ENCODE data around the gene CHODL.
A peak's percentile ranks its signal among the peaks of the same experiment; 100 is the strongest.

The CHODL gene

GRCh38 chr21:18244671-18245463 is at the start of gene CHODL:
Gene CHODL, plus strand, starts transcription at chr21:18244833. Its CDS starts 391 bp downstream, at chr21:18245224.
- H3K4me3 ChIP-seq (ENCODE audit: low read depth in 1 of 2, low read length in 2 of 2): peak within 1 kb of the TSS; percentile 56 to 75
- H3K36me3 ChIP-seq (ENCODE audit: control insufficient read depth in 1 of 2, insufficient read depth in 2 of 2, low read length in 2 of 2): no peaks in the 10 kb centered on the region
- H3K27me3 ChIP-seq (ENCODE audit: low read depth, low read length): no peaks in the 10 kb centered on the region
- no peak within 1 kb of the TSS for H3K27ac ChIP-seq (ENCODE audit: low read length)
- no peaks in the 10 kb centered on the region for H3K9me3 ChIP-seq (ENCODE audit: control insufficient read depth in 1 of 2, low read length in 2 of 2)
- H3K4me1 ChIP-seq (ENCODE audit: control insufficient read depth in 1 of 2, insufficient read depth in 2 of 2, low read length in 2 of 2): peaks cover 0 to 12% of the 10 kb centered on the region in 2 donors

- no peaks in the 10 kb centered on the region for H3K9me3 ChIP-seq (ENCODE audit: control insufficient read depth in 1 of 2, low read length in 2 of 2)
- H3K27ac ChIP-seq (ENCODE audit: low read length): no peak overlapping the region
- no peaks in the 10 kb centered on the region for H3K27me3 ChIP-seq (ENCODE audit: low read depth, low read length)
Observed at GRCh38 chr21:18204931-18205330, 39.7 kb upstream of the CHODL start.

GRCh38 chr21:18218331-18218730 is 26.3 kb upstream of the CHODL start:
- Histone ChIP-seq H3K27me3 (ENCODE audit: low read depth, low read length) (no peaks in the 10 kb centered on the region), H3K4me1 (ENCODE audit: control insufficient read depth in 1 of 2, insufficient read depth in 2 of 2, low read length in 2 of 2) (no peaks in the 10 kb centered on the region), H3K27ac (ENCODE audit: low read length) (no peak overlapping the region)

More at GRCh38 chr21:18204931-18205330, 39.7 kb upstream of the CHODL start:
- Histone ChIP-seq H3K4me1 (ENCODE audit: control insufficient read depth in 1 of 2, insufficient read depth in 2 of 2, low read length in 2 of 2) (no peaks in the 10 kb centered on the region), H3K36me3 (ENCODE audit: control insufficient read depth in 1 of 2, insufficient read depth in 2 of 2, low read length in 2 of 2) (no peaks in the 10 kb centered on the region), H3K4me3 (ENCODE audit: low read depth in 1 of 2, low read length in 2 of 2) (no peak overlapping the region)

GRCh38 chr21:18220498-18220897 is 24.1 kb upstream of the CHODL start:
- Histone ChIP-seq H3K4me3 (ENCODE audit: low read depth in 1 of 2, low read length in 2 of 2) (no peak overlapping the region), H3K27me3 (ENCODE audit: low read depth, low read length) (no peaks in the 10 kb centered on the region), H3K9me3 (ENCODE audit: control insufficient read depth in 1 of 2, low read length in 2 of 2) (peaks cover 6 to 23% of the 10 kb centered on the region in 2 donors), H3K27ac (ENCODE audit: low read length) (no peak overlapping the region), H3K4me1 (ENCODE audit: control insufficient read depth in 1 of 2, insufficient read depth in 2 of 2, low read length in 2 of 2) (no peaks in the 10 kb centered on the region), H3K36me3 (ENCODE audit: control insufficient read depth in 1 of 2, insufficient read depth in 2 of 2, low read length in 2 of 2) (no peaks in the 10 kb centered on the region)

More at GRCh38 chr21:18218331-18218730, 26.3 kb upstream of the CHODL start:
- Histone ChIP-seq H3K4me3 (ENCODE audit: low read depth in 1 of 2, low read length in 2 of 2) (no peak overlapping the region), H3K9me3 (ENCODE audit: control insufficient read depth in 1 of 2, low read length in 2 of 2) (peaks cover 6 to 23% of the 10 kb centered on the region in 2 donors), H3K36me3 (ENCODE audit: control insufficient read depth in 1 of 2, insufficient read depth in 2 of 2, low read length in 2 of 2) (no peaks in the 10 kb centered on the region)

GRCh38 chr21:18222346-18222745 is 22.3 kb upstream of the CHODL start:
- no peak overlapping the region for H3K27ac ChIP-seq (ENCODE audit: low read length)
- H3K4me3 ChIP-seq (ENCODE audit: low read depth in 1 of 2, low read length in 2 of 2): peak overlapping the region in 1 of 2 donors; percentile 27
- no peaks in the 10 kb centered on the region for H3K36me3 ChIP-seq (ENCODE audit: control insufficient read depth in 1 of 2, insufficient read depth in 2 of 2, low read length in 2 of 2)
- no peaks in the 10 kb centered on the region for H3K27me3 ChIP-seq (ENCODE audit: low read depth, low read length)
- H3K9me3 ChIP-seq (ENCODE audit: control insufficient read depth in 1 of 2, low read length in 2 of 2): peaks cover 6 to 23% of the 10 kb centered on the region in 2 donors
- no peaks in the 10 kb centered on the region for H3K4me1 ChIP-seq (ENCODE audit: control insufficient read depth in 1 of 2, insufficient read depth in 2 of 2, low read length in 2 of 2)

- Histone ChIP-seq H3K4me1 (ENCODE audit: control insufficient read depth in 1 of 2, insufficient read depth in 2 of 2, low read length in 2 of 2) (no peaks in the 10 kb centered on the region), H3K27ac (ENCODE audit: low read length) (no peak overlapping the region), H3K9me3 (ENCODE audit: control insufficient read depth in 1 of 2, low read length in 2 of 2) (no peaks in the 10 kb centered on the region), H3K27me3 (ENCODE audit: low read depth, low read length) (no peaks in the 10 kb centered on the region), H3K4me3 (ENCODE audit: low read depth in 1 of 2, low read length in 2 of 2) (no peak overlapping the region), H3K36me3 (ENCODE audit: control insufficient read depth in 1 of 2, insufficient read depth in 2 of 2, low read length in 2 of 2) (no peaks in the 10 kb centered on the region)
Observed at GRCh38 chr21:18228060-18228739, 16.4 kb upstream of the CHODL start.

GRCh38 chr21:18235545-18235944 is 9.1 kb upstream of the CHODL start:
- no peaks in the 10 kb centered on the region for H3K9me3 ChIP-seq (ENCODE audit: control insufficient read depth in 1 of 2, low read length in 2 of 2)
- no peaks in the 10 kb centered on the region for H3K36me3 ChIP-seq (ENCODE audit: control insufficient read depth in 1 of 2, insufficient read depth in 2 of 2, low read length in 2 of 2)
- no peaks in the 10 kb centered on the region for H3K27me3 ChIP-seq (ENCODE audit: low read depth, low read length)
- no peak overlapping the region for H3K27ac ChIP-seq (ENCODE audit: low read length)
- H3K4me3 ChIP-seq (ENCODE audit: low read depth in 1 of 2, low read length in 2 of 2): no peak overlapping the region
- H3K4me1 ChIP-seq (ENCODE audit: control insufficient read depth in 1 of 2, insufficient read depth in 2 of 2, low read length in 2 of 2): no peaks in the 10 kb centered on the region

GRCh38 chr21:18245464-18245967 is 883 bp downstream of the CHODL start:
- H3K4me1 ChIP-seq (ENCODE audit: control insufficient read depth in 1 of 2, insufficient read depth in 2 of 2, low read length in 2 of 2): peaks cover 0 to 12% of the 10 kb centered on the region in 2 donors
- no peaks in the 10 kb centered on the region for H3K9me3 ChIP-seq (ENCODE audit: control insufficient read depth in 1 of 2, low read length in 2 of 2)
- no peak overlapping the region for H3K27ac ChIP-seq (ENCODE audit: low read length)
- H3K36me3 ChIP-seq (ENCODE audit: control insufficient read depth in 1 of 2, insufficient read depth in 2 of 2, low read length in 2 of 2): no peaks in the 10 kb centered on the region
- H3K27me3 ChIP-seq (ENCODE audit: low read depth, low read length): no peaks in the 10 kb centered on the region
- H3K4me3 ChIP-seq (ENCODE audit: low read depth in 1 of 2, low read length in 2 of 2): peak overlapping the region; percentile 56 to 75

GRCh38 chr21:18248171-18248570 is 3.5 kb downstream of the CHODL start:
- peaks cover 0 to 15% of the 10 kb centered on the region in 2 donors for H3K4me1 ChIP-seq (ENCODE audit: control insufficient read depth in 1 of 2, insufficient read depth in 2 of 2, low read length in 2 of 2)
- H3K9me3 ChIP-seq (ENCODE audit: control insufficient read depth in 1 of 2, low read length in 2 of 2): no peaks in the 10 kb centered on the region
- H3K27me3 ChIP-seq (ENCODE audit: low read depth, low read length): no peaks in the 10 kb centered on the region
- no peak overlapping the region for H3K4me3 ChIP-seq (ENCODE audit: low read depth in 1 of 2, low read length in 2 of 2)
- no peaks in the 10 kb centered on the region for H3K36me3 ChIP-seq (ENCODE audit: control insufficient read depth in 1 of 2, insufficient read depth in 2 of 2, low read length in 2 of 2)
- H3K27ac ChIP-seq (ENCODE audit: low read length): no peak overlapping the region

GRCh38 chr21:18249672-18250071 is 5.0 kb downstream of the CHODL start:
- Histone ChIP-seq H3K9me3 (ENCODE audit: control insufficient read depth in 1 of 2, low read length in 2 of 2) (no peaks in the 10 kb centered on the region), H3K4me1 (ENCODE audit: control insufficient read depth in 1 of 2, insufficient read depth in 2 of 2, low read length in 2 of 2) (peaks cover 0 to 8% of the 10 kb centered on the region in 2 donors), H3K27me3 (ENCODE audit: low read depth, low read length) (no peaks in the 10 kb centered on the region), H3K4me3 (ENCODE audit: low read depth in 1 of 2, low read length in 2 of 2) (no peak overlapping the region), H3K27ac (ENCODE audit: low read length) (no peak overlapping the region), H3K36me3 (ENCODE audit: control insufficient read depth in 1 of 2, insufficient read depth in 2 of 2, low read length in 2 of 2) (no peaks in the 10 kb centered on the region)

GRCh38 chr21:18251065-18251464 is 6.4 kb downstream of the CHODL start:
- no peak overlapping the region for H3K27ac ChIP-seq (ENCODE audit: low read length)
- no peaks in the 10 kb centered on the region for H3K36me3 ChIP-seq (ENCODE audit: control insufficient read depth in 1 of 2, insufficient read depth in 2 of 2, low read length in 2 of 2)
- no peak overlapping the region for H3K4me3 ChIP-seq (ENCODE audit: low read depth in 1 of 2, low read length in 2 of 2)
- no peaks in the 10 kb centered on the region for H3K27me3 ChIP-seq (ENCODE audit: low read depth, low read length)
- peaks cover 0 to 4% of the 10 kb centered on the region in 2 donors for H3K4me1 ChIP-seq (ENCODE audit: control insufficient read depth in 1 of 2, insufficient read depth in 2 of 2, low read length in 2 of 2)
- H3K9me3 ChIP-seq (ENCODE audit: control insufficient read depth in 1 of 2, low read length in 2 of 2): no peaks in the 10 kb centered on the region

Measured in muscle layer of duodenum (tissue), 2 donors.